Measurements from ENCODE around the gene HOXD8.

DNA sequence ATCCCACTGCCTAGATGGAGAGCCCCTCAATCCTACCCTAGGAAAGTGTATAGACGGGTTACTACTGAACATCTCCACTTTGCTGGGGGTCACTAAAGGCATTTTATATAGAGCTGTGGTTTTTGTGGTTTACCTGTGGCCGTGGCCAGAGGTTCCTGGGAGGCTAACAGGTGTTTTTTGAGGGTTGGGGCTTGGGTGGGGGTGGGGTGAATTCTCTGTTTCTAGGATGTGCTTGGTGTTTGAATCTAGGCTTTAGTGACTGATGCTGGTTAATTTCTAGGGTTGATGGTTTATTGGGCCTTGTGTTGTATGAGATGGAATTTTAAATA, 7.7 kb downstream of the HOXD8 start:
- no peak for TF ChIP-seq POLR2A (IDR thresholded peaks at IDR 0.05)
- TF ChIP-seq, protein P1, sequence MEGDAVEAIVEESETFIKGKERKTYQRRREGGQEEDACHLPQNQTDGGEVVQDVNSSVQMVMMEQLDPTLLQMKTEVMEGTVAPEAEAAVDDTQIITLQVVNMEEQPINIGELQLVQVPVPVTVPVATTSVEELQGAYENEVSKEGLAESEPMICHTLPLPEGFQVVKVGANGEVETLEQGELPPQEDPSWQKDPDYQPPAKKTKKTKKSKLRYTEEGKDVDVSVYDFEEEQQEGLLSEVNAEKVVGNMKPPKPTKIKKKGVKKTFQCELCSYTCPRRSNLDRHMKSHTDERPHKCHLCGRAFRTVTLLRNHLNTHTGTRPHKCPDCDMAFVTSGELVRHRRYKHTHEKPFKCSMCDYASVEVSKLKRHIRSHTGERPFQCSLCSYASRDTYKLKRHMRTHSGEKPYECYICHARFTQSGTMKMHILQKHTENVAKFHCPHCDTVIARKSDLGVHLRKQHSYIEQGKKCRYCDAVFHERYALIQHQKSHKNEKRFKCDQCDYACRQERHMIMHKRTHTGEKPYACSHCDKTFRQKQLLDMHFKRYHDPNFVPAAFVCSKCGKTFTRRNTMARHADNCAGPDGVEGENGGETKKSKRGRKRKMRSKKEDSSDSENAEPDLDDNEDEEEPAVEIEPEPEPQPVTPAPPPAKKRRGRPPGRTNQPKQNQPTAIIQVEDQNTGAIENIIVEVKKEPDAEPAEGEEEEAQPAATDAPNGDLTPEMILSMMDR (IDR thresholded peaks at IDR 0.05): no peak

Measured in lower leg skin (tissue), 3 donors.